ENCODE data around the gene DNAJA3.
A peak's percentile ranks its signal among the peaks of the same experiment; 100 is the strongest.
"Not testable (repeated sequence)": the region's sequence is repeated elsewhere in the genome, so short reads cannot be mapped to it uniquely, and the experiment has no call there.

The DNAJA3 gene

GRCh38 chr16:4388271-4389021 lies 37.2 kb upstream of the DNAJA3 start:
- peak; percentile 93 for FAIRE-seq

- FAIRE-seq = no peak
Observed at GRCh38 chr16:4389051-4389955, 36.4 kb upstream of the DNAJA3 start.

GRCh38 chr16:4390266-4391260 lies 35.1 kb upstream of the DNAJA3 start:
- peak; percentile 48 for FAIRE-seq

GRCh38 chr16:4391631-4392381 lies 33.9 kb upstream of the DNAJA3 start:
- FAIRE-seq = no peak

- FAIRE-seq = no peak
Observed at GRCh38 chr16:4392382-4393239, 33.1 kb upstream of the DNAJA3 start.

GRCh38 chr16:4393240-4393600 lies 32.4 kb upstream of the DNAJA3 start:
- FAIRE-seq = no peak

- FAIRE-seq = not testable (repeated sequence)
Observed at GRCh38 chr16:4393850-4394249, 31.8 kb upstream of the DNAJA3 start.

GRCh38 chr16:4395055-4395726 lies 30.5 kb upstream of the DNAJA3 start:
- FAIRE-seq = no peak

GRCh38 chr16:4399001-4399730 lies 26.5 kb upstream of the DNAJA3 start:
- no peak for FAIRE-seq

GRCh38 chr16:4401094-4401501 lies 24.6 kb upstream of the DNAJA3 start:
- FAIRE-seq = no peak

GRCh38 chr16:4401510-4401909 lies 24.2 kb upstream of the DNAJA3 start:
- FAIRE-seq = no peak

- no peak for FAIRE-seq
Observed at GRCh38 chr16:4402439-4403132, 23.1 kb upstream of the DNAJA3 start.

- no peak for FAIRE-seq
Observed at GRCh38 chr16:4403133-4403949, 22.3 kb upstream of the DNAJA3 start.

- FAIRE-seq = peak; percentile 13
Observed at GRCh38 chr16:4404247-4404966, 21.3 kb upstream of the DNAJA3 start.

GRCh38 chr16:4404967-4405696 lies 20.5 kb upstream of the DNAJA3 start:
- FAIRE-seq = no peak

GRCh38 chr16:4407543-4408322 lies 17.9 kb upstream of the DNAJA3 start:
- FAIRE-seq = no peak

All from G401.6 (cell line).